A549 treated with ZK216348 at 1 μM for 4 hours (cell line): ENCODE data around the gene SUPT20HL1. TPM values are rescaled to one million over a fixed set of nuclear protein-coding genes. Genes with fewer than 3 reads are reported as not detected.

ENCODE experiments used
- total RNA-seq: library from RNA; stranded (reverse); fragments of 200-300 nt; extraction: Qiagen RNA extraction; gene quantifications from 5 replicates; pipeline ENCODE4 v1.2.3, GENCODE V29; 2022; ENCODE audit warnings: low read depth

The SUPT20HL1 gene
- total RNA-seq: not detected in 5 replicates

DNA sequence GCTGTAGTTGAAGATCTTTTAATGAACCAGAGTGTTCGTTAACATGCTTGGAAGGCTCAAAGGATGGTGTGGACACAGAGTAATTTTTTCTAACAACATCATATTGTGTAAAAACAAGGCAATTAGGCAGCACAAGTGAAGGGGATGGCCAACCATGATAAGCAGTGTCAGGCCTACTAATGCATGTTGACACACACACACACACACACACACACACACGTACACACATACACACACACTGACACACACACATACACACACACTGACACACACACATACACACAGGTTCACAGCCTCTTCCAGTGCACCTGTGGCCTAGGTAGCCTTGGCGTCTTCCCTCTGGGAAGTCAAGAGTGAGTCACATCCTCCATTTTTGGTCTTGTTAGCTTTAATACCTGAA lies at the start of gene SUPT20HL1:
SUPT20HL1 (plus strand) TSS at position 368 of the 400 bp plus-strand sequence. CDS start 2,122 bp downstream, outside the sequence.

DNA sequence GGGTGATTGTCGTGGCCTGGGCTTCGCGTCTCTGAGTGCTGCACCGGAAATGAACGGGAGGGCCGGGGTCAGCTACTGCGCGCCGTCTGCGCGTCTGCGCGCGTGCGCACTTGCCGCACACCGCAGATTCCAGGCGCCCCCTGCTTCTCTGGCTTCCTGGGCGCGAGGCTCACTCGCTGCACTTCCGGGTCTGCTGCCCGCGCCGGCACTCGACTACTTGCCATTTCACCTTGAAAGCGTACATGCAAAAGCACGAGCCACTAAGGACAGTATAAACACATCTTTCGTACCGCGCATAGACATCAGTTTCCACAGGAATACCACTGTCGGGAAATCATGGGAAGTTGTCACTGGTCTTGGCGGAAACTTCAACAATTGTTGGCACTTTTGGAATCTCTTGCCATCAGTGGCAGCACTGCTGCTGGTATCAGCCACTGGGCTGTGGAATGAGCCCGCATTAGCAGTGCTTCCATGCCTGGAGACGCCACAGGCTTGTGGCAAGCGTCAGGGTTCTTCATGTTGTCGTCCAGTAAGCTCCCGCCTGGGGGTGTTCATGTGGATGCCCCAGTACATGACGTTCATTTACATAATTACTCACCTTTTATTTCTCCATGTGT lies 46.3 kb upstream of the SUPT20HL1 start, which contains the start of gene SUPT20HL2:
SUPT20HL2 (minus strand) TSS at position 51 of the 617 bp plus-strand sequence. CDS start 754 bp downstream, outside the sequence.

Other genes starting within 250 kb of the SUPT20HL1 start
- 8.5 to 10.3 TPM (median 9.2 TPM) in 5 replicates for gene ZFX, start 210.9 kb upstream of the SUPT20HL1 start, total RNA-seq
- not detected in 5 replicates for gene SUPT20HL2, start 46.6 kb upstream of the SUPT20HL1 start, total RNA-seq
- gene PDK3, start 104.6 kb downstream of the SUPT20HL1 start, total RNA-seq: 4.5 to 6.1 TPM (median 5.4 TPM) in 5 replicates